Cardiac fibroblast (primary cell): ENCODE measurements around the gene CMYA5.

Experiments
- DNase-seq, 2 donors: peaks; one replicate each; pipeline versions ENCODE4 v3.0.0 to v3.0.0-alpha.2; 2010; ENCODE audit warnings: low read depth in 2 of 2
- H3K4me3 ChIP-seq, 2 donors: replicated peaks in 1 of 2; 1 replicate in 1 of 2; 2 replicates in 1 of 2; pipeline ENCODE4 v1.5.1; 2011; ENCODE audit warnings: low read depth in 2 of 2, low read length in 2 of 2, mild to moderate bottlenecking in 2 of 2, moderate library complexity in 1 of 2
- CTCF ChIP-seq: IDR thresholded peaks from one replicate; pipeline ENCODE4 v1.5.1; 2011; ENCODE audit warnings: low read depth, mild to moderate bottlenecking, low read length, inconsistent platforms

Gene CMYA5

GRCh38 chr5:79811081-79811480 lies 121.4 kb downstream of the CMYA5 start:
- H3K4me3 ChIP-seq = no peak overlapping the region
- no peak for DNase-seq
- TF ChIP-seq CTCF = no peak

GRCh38 chr5:79811904-79812303 lies 122.3 kb downstream of the CMYA5 start:
- TF ChIP-seq CTCF = no peak
- DNase-seq = no peak
- no peak overlapping the region for H3K4me3 ChIP-seq

- DNase-seq = no peak
- TF ChIP-seq CTCF = no peak
- no peak overlapping the region for H3K4me3 ChIP-seq
Observed at GRCh38 chr5:79814699-79815098, 125.1 kb downstream of the CMYA5 start.

GRCh38 chr5:79816014-79816413 lies 126.4 kb downstream of the CMYA5 start:
- no peak for DNase-seq
- H3K4me3 ChIP-seq = no peak overlapping the region
- no peak for TF ChIP-seq CTCF

- DNase-seq = no peak
- no peak for TF ChIP-seq CTCF
- no peak overlapping the region for H3K4me3 ChIP-seq
Observed at GRCh38 chr5:79820648-79821047, 131.0 kb downstream of the CMYA5 start.

GRCh38 chr5:79824444-79824843 lies 134.8 kb downstream of the CMYA5 start:
- DNase-seq = no peak
- H3K4me3 ChIP-seq = no peak overlapping the region
- no peak for TF ChIP-seq CTCF

- DNase-seq = no peak
- no peak for TF ChIP-seq CTCF
- no peak overlapping the region for H3K4me3 ChIP-seq
Observed at GRCh38 chr5:79825802-79826201, 136.2 kb downstream of the CMYA5 start.
